Stimulated activated CD4-positive, alpha-beta T cell treated with anti-CD3 and anti-CD28 coated beads, TNF-alpha, amount 100 ng/mL, for 24 hours (primary cell): ENCODE results near the gene TUBE1.
A peak's percentile ranks its signal among the peaks of the same experiment; 100 is the strongest.
"Not testable (repeated sequence)": the region's sequence is repeated elsewhere in the genome, so short reads cannot be mapped to it uniquely, and the experiment has no call there.

Source experiments
- DNase-seq, 3 experiments: peaks; one replicate each; pipeline ENCODE4 v3.0.0-alpha.2; 2020; ENCODE audit warnings: low read depth in 3 of 3

Gene TUBE1

GRCh38 chr6:112065426-112065986 lies 21.8 kb downstream of the TUBE1 start:
- DNase-seq: no peak

GRCh38 chr6:112062966-112063365 lies 24.3 kb downstream of the TUBE1 start:
- DNase-seq: no peak

DNA sequence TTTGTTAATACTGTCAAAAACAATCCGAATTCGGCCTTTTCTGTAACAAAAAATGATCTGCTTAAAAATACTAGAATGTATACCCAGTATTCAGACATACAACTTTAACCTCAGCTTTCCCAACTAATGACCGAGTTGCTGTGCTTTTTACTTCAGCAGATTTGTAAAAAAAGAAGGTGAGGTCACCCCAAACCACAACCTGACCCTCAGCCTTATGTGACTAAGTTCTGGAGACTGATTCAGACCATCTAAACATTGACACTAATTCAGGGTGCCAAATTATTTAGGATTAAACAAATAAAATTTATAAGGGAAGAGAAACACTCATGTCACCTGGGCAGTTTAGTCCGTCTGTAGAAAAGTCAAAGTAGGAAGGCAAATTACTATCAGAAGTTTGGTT lies 25.7 kb downstream of the TUBE1 start:
- no peak for DNase-seq

GRCh38 chr6:112058243-112059032 lies 28.8 kb downstream of the TUBE1 start:
- DNase-seq: no peak

DNA sequence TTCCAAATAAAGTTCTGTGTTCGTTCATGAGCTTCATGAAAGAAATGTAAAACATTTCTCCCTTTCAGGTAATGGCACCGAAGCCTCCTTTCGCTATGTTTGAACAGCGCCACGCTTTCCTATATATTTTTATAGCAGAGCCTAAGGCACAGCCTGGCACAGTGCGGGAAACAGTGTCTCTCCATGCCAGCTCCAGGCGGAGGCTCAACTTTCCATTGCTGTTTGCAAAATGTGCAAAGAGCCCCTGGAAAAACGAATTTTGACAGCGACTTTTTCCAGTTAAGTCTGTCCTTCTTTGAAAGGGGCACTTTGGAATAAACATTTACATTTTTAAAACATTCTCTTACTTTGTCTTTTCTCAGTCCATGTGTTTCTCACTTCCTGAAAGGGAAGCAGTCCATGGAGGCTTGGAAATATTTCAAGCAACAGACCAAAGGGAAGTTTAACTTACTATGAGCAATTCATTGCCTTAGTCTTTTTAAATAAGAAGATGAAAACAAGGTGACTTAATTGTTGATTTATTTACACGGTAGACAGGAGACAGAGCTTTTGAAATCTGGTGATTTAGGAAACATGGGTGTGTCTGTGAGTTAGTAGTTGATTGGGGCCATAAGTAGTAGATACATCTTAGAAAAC lies 32.6 kb downstream of the TUBE1 start:
- no peak for DNase-seq

- DNase-seq: no peak
Measured at GRCh38 chr6:112054001-112054400, 33.3 kb downstream of the TUBE1 start, which contains the start of gene CCN6. TSS of gene CCN6 (plus strand) at chr6:112054104. CDS start at chr6:112054358, 254 bp downstream.

DNA sequence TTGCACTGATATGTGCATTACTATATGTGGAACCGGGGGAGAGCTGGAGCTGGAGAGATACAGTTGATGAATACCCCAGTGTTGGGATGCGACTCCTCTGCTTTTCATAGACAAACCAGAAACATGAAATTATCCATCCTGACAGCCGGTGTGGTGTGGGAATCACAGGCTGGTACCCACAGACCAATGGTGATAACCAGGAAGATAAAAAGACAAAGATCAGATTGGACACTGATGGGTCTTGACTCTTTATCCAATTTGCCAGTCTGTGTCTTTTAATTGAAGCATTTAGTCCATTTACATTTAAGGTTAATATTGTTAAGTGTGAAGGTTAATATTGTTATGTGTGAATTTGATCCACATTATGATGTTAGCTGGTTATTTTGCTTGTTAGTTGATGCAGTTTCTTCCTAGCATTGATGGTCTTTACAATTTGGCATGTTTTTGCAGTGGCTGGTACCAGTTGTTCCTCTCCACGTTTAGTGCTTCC lies 36.0 kb downstream of the TUBE1 start:
- not testable (repeated sequence) for DNase-seq

DNA sequence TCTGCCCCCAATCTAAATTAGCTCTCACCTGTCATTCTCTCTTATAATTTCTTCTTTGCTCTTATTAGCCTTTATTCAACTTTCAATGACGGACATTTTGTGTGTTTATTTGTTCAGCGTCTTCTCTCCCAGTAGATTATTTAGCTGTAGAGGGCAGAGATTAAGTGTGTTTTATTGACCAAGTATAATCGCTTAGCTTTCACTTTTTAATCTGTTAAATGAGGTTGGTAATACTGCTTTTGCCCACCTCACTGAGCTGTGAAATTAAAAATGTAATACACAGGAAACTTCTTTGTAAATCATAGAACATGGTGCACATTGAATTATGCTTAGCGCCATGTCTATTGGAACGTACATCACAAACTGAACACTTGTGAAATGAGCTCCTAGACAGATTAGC lies 36.9 kb downstream of the TUBE1 start:
- no peak for DNase-seq

GRCh38 chr6:112049996-112050395 lies 37.3 kb downstream of the TUBE1 start:
- no peak for DNase-seq

GRCh38 chr6:112049026-112049799 lies 38.1 kb downstream of the TUBE1 start:
- DNase-seq: no peak

GRCh38 chr6:112047523-112047922 lies 39.8 kb downstream of the TUBE1 start:
- DNase-seq: not testable (repeated sequence)

DNA sequence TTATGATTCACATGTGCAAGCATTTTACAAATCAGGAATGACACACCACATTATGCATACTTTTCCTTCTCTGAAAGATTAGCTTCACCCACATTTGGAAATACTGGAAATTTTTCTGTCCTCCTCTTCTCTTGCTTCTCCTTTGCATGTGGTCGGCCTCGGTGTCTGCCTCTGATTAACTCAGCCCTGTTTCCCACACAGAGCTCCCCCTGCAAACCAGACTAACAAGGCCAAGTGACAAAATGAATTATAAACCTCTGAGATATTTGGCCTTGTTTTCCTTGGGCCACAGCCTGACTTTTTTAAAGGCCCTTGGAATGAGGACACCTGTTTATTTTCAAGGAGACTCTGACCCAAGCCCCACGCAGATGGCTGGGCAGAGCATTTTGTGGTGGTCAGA lies 42.4 kb downstream of the TUBE1 start:
- DNase-seq: no peak

- no peak for DNase-seq
Measured at GRCh38 chr6:112044196-112044595, 43.1 kb downstream of the TUBE1 start.

DNA sequence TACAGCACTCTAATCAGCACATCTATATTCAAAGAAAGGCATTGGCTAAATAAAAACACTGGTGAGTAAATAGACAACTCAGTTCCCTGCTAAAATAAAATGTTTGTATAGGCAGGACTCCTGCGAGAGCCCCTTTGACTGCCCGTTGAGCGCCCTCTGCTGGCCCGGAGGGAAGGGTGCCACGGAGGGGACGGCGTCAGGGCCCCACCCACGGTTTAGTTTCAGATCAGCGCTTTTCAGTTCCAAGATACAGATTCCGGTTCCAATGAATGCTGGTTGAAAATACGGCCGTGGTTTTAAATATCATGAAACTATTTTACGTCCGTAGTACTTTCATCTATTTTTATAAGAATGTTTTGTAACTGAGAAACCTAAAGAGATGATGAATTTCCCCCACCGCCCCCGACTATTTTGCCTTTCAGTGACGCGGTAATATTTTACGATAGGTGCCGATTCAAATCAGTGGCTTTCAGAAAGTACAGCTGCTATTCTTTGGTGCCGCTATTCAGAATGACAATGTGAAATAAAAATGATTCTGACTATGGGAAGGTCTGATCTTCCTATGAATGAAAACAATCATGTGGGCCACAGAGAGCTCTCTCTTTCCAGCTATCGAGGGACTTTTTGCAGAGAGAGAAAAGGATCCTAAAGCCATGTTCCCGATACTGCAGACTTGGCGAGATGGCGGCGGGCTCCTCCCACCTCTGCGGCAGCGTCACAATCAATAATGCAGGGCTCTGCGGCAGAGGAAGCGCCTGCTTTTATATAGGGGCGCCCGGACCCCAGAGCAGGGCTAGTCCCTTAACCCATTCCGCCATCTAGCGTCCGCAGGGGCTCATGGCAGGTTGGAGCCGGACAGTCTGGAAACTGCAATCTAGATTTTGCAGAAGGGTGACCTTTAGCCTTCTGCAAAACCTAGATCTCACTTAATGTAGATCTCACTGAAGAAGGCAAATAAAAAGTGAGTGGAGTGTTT lies 44.0 kb downstream of the TUBE1 start:
- peak; percentile 80 to 91 (median 87) for DNase-seq

DNA sequence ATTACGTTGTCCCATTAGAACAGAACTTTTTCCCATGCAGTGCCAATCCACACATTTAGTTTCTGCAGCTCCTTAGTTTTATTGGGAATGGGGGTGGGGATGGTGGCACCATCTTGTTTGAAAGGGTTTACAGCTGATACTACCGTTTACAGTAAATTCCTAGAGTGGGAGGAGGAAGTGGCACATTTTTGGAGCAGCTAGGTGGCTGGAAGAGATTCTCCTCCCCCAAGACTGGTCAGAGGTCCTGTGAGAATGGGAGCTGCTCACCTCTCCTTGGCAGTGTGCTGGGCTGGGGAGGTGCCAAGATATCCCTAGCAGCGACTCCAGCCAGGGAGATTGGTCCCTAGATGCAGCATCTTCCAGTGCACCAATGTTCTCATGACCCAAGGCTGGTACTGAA lies 45.7 kb downstream of the TUBE1 start:
- DNase-seq: no peak

GRCh38 chr6:112040956-112041355 lies 46.3 kb downstream of the TUBE1 start:
- DNase-seq: no peak

- no peak for DNase-seq
Measured at GRCh38 chr6:112039431-112039770, 47.9 kb downstream of the TUBE1 start.

- no peak for DNase-seq
Measured at GRCh38 chr6:112038756-112039430, 48.4 kb downstream of the TUBE1 start.

GRCh38 chr6:112038268-112038667 lies 49.0 kb downstream of the TUBE1 start:
- DNase-seq: no peak

DNA sequence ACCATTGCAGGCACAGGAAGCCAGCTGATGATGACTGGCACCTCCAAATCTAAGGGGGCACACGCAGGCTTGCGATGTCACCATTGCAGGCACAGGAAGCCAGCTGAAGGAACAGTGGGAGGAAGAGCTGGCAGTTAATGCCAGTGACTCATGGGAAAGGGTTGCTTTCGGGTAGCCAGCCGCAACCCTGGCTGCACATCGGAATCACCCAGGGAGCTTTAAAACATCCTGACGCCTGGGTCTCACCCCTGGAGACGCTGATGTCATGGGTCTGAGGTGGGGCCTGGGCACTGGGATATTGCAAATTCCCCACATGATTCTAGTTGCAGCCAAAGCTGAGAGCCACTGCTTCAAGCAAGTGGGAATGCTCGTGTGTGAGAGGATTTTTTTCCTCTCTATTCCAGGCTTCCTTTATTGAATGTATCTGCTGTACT lies 49.5 kb downstream of the TUBE1 start:
- peak in 1 of 3 experiments; percentile 40 for DNase-seq
